ENCODE results near the gene UBAC2. TPM values are rescaled to one million over a fixed set of nuclear protein-coding genes. Genes with fewer than 3 reads are reported as not detected.

UBAC2 gene, protein sequence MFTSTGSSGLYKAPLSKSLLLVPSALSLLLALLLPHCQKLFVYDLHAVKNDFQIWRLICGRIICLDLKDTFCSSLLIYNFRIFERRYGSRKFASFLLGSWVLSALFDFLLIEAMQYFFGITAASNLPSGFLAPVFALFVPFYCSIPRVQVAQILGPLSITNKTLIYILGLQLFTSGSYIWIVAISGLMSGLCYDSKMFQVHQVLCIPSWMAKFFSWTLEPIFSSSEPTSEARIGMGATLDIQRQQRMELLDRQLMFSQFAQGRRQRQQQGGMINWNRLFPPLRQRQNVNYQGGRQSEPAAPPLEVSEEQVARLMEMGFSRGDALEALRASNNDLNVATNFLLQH
- 66.7 TPM for polyA plus RNA-seq (2012; ENCODE audit: insufficient read depth, insufficient read length, low read depth)

DNA sequence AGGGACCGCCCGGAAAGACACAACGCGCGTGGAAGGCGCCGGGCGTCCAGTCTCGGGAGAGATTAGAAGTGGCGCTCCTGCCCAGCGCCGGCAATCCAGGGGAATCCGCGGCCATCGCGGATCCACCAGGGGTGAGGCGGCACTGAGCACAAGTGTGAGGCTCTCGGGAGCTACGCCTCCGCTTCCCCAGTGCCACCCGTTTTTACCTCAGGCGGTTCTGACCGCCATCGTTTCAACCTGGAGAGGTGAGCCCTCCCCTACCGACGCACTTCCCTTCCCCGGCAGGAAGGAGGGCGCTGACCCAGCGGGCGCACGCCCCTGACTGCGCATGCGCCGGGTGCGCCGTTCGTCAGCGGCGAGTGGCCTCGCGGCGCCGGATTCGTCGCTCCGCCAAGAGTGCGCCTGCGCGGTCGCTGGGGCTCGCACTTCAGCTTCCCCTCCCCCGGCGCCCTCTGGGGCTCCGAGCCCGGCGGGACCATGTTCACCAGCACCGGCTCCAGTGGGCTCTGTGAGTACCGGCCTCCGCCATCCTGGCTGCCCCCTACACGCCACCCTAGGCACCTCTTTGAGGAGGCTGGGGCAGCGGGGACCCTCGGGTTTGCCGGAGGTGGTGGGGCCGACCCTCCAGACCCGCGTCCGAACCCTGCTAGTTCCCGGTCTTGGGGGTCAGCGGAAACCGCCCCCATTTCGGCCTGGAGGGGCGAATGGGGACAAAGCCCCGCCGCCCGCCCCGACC lies at the start of gene UBAC2:
Gene UBAC2 (plus strand): TSS at position 423 of the 736 bp plus-strand sequence. CDS start 55 bp downstream, at position 478.
- H3K4me1 ChIP-seq: no peaks in the 10 kb centered on the region
- peak within 1 kb of the TSS; percentile 94 for H3K4me3 ChIP-seq (ENCODE audit: low read depth, low read length)
- DNase-seq: peak; percentile 96
- H3K9me3 ChIP-seq: no peaks in the 10 kb centered on the region
- TF ChIP-seq, protein P1, sequence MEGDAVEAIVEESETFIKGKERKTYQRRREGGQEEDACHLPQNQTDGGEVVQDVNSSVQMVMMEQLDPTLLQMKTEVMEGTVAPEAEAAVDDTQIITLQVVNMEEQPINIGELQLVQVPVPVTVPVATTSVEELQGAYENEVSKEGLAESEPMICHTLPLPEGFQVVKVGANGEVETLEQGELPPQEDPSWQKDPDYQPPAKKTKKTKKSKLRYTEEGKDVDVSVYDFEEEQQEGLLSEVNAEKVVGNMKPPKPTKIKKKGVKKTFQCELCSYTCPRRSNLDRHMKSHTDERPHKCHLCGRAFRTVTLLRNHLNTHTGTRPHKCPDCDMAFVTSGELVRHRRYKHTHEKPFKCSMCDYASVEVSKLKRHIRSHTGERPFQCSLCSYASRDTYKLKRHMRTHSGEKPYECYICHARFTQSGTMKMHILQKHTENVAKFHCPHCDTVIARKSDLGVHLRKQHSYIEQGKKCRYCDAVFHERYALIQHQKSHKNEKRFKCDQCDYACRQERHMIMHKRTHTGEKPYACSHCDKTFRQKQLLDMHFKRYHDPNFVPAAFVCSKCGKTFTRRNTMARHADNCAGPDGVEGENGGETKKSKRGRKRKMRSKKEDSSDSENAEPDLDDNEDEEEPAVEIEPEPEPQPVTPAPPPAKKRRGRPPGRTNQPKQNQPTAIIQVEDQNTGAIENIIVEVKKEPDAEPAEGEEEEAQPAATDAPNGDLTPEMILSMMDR (IDR thresholded peaks at IDR 0.05; ENCODE audit: low read depth, low read length): no peak
- no peaks in the 10 kb centered on the region for H3K27me3 ChIP-seq
- H3K36me3 ChIP-seq: no peaks in the 10 kb centered on the region; the same call in 1 of the 2 replicates

DNA sequence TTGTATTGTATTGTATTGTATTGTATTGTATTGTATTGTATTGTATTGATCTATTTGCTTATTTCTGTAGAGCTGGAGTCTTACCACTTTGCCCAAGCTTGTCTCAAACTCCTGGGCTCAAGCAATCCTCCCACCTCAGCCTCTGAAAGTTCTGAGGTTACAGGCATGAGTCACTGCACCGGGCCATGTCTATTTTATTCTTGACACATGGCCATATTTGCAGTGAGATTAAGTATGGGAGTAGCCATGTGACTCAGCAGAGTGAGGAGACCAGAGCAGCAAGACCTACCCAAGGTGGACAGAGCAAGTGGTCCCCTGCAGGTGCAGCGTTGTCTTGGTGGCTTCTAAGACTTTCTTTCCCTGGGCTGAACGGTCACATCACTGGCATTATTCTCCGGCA lies 49.1 kb upstream of the UBAC2 start:
- TF ChIP-seq, protein P1 (IDR thresholded peaks at IDR 0.05; ENCODE audit: low read depth, low read length): no peak
- Histone ChIP-seq H3K9me3 (no peaks in the 10 kb centered on the region), H3K36me3 (no peaks in the 10 kb centered on the region), H3K4me3 (ENCODE audit: low read depth, low read length) (no peak overlapping the region), H3K27me3 (no peaks in the 10 kb centered on the region), H3K4me1 (no peaks in the 10 kb centered on the region)
- no peak for DNase-seq

DNA sequence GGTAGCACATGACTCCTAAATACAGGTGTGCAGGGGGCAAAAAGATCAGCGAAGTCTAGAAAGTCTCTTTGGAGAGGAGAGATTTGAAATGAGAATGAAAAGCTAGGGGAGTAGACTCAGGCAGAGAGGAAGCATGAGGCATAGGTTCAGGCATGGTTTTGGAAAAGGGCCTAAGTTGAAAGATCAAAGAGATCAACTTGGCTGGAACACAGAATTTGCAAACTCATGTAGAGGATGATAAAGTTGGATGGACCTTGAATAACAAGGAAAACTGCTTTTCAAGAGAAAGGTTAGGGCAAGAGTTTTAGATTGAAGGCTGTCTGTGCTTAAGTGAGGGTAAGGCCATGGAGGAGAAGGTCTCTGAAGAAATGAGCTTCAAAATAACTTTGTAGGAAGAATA lies 47.4 kb upstream of the UBAC2 start:
- Histone ChIP-seq H3K4me3 (ENCODE audit: low read depth, low read length) (no peak overlapping the region), H3K4me1 (no peaks in the 10 kb centered on the region), H3K9me3 (no peaks in the 10 kb centered on the region), H3K36me3 (no peaks in the 10 kb centered on the region), H3K27me3 (no peaks in the 10 kb centered on the region)
- TF ChIP-seq, protein P1 (IDR thresholded peaks at IDR 0.05; ENCODE audit: low read depth, low read length): no peak
- DNase-seq: no peak

DNA sequence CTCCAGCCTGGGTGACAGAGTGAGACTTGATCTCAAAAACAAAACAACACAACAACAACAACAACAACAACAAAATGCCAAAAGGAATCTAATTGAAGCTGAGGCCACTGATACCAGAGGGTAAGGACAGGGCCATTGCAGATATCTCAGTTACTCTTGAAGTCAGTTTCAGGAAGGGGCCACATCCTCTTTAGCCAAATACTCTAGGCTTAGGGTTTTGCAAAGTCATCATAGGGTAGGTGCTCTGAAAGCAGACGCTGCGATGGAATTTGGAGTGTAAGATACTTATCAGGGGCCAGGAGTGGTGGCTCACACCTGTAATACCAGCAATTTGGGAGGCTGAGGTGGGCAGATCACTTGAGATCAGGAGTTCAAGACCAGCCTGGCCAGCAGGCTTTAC lies 46.6 kb upstream of the UBAC2 start:
- Histone ChIP-seq H3K9me3 (no peaks in the 10 kb centered on the region), H3K36me3 (no peaks in the 10 kb centered on the region), H3K4me1 (no peaks in the 10 kb centered on the region), H3K4me3 (ENCODE audit: low read depth, low read length) (no peak overlapping the region), H3K27me3 (no peaks in the 10 kb centered on the region)
- TF ChIP-seq, protein P1 (IDR thresholded peaks at IDR 0.05; ENCODE audit: low read depth, low read length): no peak
- no peak for DNase-seq

DNA sequence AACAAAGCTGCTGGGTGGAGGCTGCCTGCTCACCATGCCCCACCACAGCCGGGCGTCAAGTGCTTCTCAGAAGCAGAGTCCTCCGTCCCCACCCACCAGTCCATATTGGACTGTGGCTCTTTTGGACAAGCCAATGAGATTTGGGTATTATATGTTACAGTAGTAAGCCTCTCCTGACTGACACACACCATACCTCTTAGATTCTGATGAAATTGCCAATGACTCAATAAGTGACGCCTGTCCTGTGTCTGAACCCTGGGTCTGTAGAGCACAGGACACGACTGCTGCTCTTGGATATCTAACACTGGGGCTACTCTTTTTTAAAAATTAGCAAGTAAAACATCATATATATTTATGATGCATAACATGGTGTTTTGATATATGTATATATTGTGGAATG lies 44.8 kb upstream of the UBAC2 start:
- DNase-seq: no peak
- TF ChIP-seq, protein P1 (IDR thresholded peaks at IDR 0.05; ENCODE audit: low read depth, low read length): no peak
- H3K4me1 ChIP-seq: no peaks in the 10 kb centered on the region
- H3K27me3 ChIP-seq: peaks cover 3% of the 10 kb centered on the region; the same call in 1 of the 2 replicates
- no peaks in the 10 kb centered on the region for H3K36me3 ChIP-seq
- H3K9me3 ChIP-seq: no peaks in the 10 kb centered on the region
- H3K4me3 ChIP-seq (ENCODE audit: low read depth, low read length): no peak overlapping the region

DNA sequence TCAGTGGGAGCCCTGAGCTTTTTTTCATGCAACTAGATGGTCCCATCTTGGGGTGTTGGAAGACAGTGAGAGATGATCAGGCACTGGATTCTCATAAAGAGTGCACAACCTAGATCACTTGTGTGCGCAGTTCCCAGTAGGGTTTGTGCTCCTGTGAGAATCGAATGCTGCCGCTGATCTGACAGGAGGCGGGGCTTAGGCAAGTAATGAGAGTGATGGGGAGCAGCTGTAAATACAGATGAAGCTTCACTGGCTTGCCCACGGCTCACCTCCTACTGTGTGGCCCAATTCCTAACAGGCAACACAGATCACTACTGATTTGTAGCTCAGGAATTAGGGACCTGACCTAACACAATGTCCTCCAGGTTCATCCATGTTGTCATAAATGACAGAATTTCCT lies 43.6 kb upstream of the UBAC2 start:
- no peak for DNase-seq

More for the DNA sequence above, 43.6 kb upstream of the UBAC2 start:
- TF ChIP-seq, protein P1 (IDR thresholded peaks at IDR 0.05; ENCODE audit: low read depth, low read length): no peak
- Histone ChIP-seq H3K4me1 (no peaks in the 10 kb centered on the region), H3K9me3 (no peaks in the 10 kb centered on the region), H3K4me3 (ENCODE audit: low read depth, low read length) (no peak overlapping the region), H3K27me3 (peaks cover 3% of the 10 kb centered on the region; the same call in 1 of the 2 replicates), H3K36me3 (no peaks in the 10 kb centered on the region)
